Left forelimb (tissue), 1 donor: ENCODE results near the gene SPAG8.

Experiments used
- DNase-seq: peaks from one replicate; pipeline ENCODE4 v3.0.0-alpha.2; 2018; ENCODE audit warnings: low spot score

The SPAG8 gene

GRCh38 chr9:35808433-35808832 is 3.6 kb downstream of the SPAG8 start:
- DNase-seq: no peak

GRCh38 chr9:35806101-35806500 is 6.0 kb downstream of the SPAG8 start:
- no peak for DNase-seq

- DNase-seq: no peak
These were observed 10.5 kb downstream of the SPAG8 start for GRCh38 chr9:35801328-35802128.

GRCh38 chr9:35800530-35800929 is 11.5 kb downstream of the SPAG8 start:
- DNase-seq: no peak

- DNase-seq: no peak
These were observed 13.2 kb downstream of the SPAG8 start for GRCh38 chr9:35798658-35799374.

GRCh38 chr9:35797311-35798109 is 14.6 kb downstream of the SPAG8 start:
- no peak for DNase-seq

GRCh38 chr9:35795695-35796094 is 16.4 kb downstream of the SPAG8 start:
- no peak for DNase-seq

- no peak for DNase-seq
These were observed 18.6 kb downstream of the SPAG8 start for GRCh38 chr9:35793461-35793860.

- DNase-seq: no peak
These were observed 19.2 kb downstream of the SPAG8 start for GRCh38 chr9:35792826-35793225.

GRCh38 chr9:35792024-35792813 is 19.8 kb downstream of the SPAG8 start:
- no peak for DNase-seq

- DNase-seq: peak; percentile 77
These were observed 20.7 kb downstream of the SPAG8 start, which contains the start of gene NPR2 for GRCh38 chr9:35791297-35791921. NPR2 (plus strand) TSS chr9:35791591; CDS start chr9:35792409, 818 bp downstream.

- peak; percentile 81 for DNase-seq
These were observed 21.4 kb downstream of the SPAG8 start for GRCh38 chr9:35790385-35791296.

- DNase-seq: no peak
These were observed 22.1 kb downstream of the SPAG8 start for GRCh38 chr9:35790025-35790384.

- no peak for DNase-seq
These were observed 22.5 kb downstream of the SPAG8 start for GRCh38 chr9:35789541-35789940.

GRCh38 chr9:35783418-35783817 is 28.6 kb downstream of the SPAG8 start:
- DNase-seq: no peak

GRCh38 chr9:35781066-35781465 is 31.0 kb downstream of the SPAG8 start:
- no peak for DNase-seq

- DNase-seq: no peak
These were observed 33.6 kb downstream of the SPAG8 start for GRCh38 chr9:35778496-35778895.

GRCh38 chr9:35776018-35776417 is 36.0 kb downstream of the SPAG8 start:
- DNase-seq: no peak

- no peak for DNase-seq
These were observed 37.0 kb downstream of the SPAG8 start for GRCh38 chr9:35774907-35775635.

GRCh38 chr9:35771943-35772342 is 40.1 kb downstream of the SPAG8 start:
- DNase-seq: no peak
